GM19099 (cell line): ENCODE data around the gene GNAI3.

ENCODE experiments used
- POLR2A ChIP-seq: IDR thresholded peaks from 3 replicates; pipeline ENCODE4 v1.6.1; 2011; ENCODE audit warnings: low read depth; ENCODE audit not compliant: insufficient read length; ENCODE audit errors: extremely low read depth

The GNAI3 gene

GRCh38 chr1:109532365-109533136 lies 15.9 kb upstream of the GNAI3 start:
- no peak for TF ChIP-seq POLR2A

- no peak for TF ChIP-seq POLR2A
Measured at GRCh38 chr1:109534307-109534858, 14.0 kb upstream of the GNAI3 start.

- no peak for TF ChIP-seq POLR2A
Measured at GRCh38 chr1:109535481-109535880, 12.9 kb upstream of the GNAI3 start.

- no peak for TF ChIP-seq POLR2A
Measured at GRCh38 chr1:109535971-109536491, 12.4 kb upstream of the GNAI3 start.

GRCh38 chr1:109537450-109538178 lies 10.8 kb upstream of the GNAI3 start:
- no peak for TF ChIP-seq POLR2A

- no peak for TF ChIP-seq POLR2A
Measured at GRCh38 chr1:109538827-109539555, 9.4 kb upstream of the GNAI3 start.

- no peak for TF ChIP-seq POLR2A
Measured at GRCh38 chr1:109539676-109540075, 8.7 kb upstream of the GNAI3 start, which contains the start of gene GPR61. Gene GPR61, plus strand, starts transcription at chr1:109539872. Its CDS starts 3,151 bp downstream, at chr1:109543023.

GRCh38 chr1:109541102-109541501 lies 7.3 kb upstream of the GNAI3 start:
- TF ChIP-seq POLR2A: no peak

- TF ChIP-seq POLR2A: no peak
Measured at GRCh38 chr1:109542657-109543056, 5.8 kb upstream of the GNAI3 start.

GRCh38 chr1:109543283-109543987 lies 5.0 kb upstream of the GNAI3 start:
- no peak for TF ChIP-seq POLR2A

- TF ChIP-seq POLR2A: no peak
Measured at GRCh38 chr1:109543988-109544735, 4.3 kb upstream of the GNAI3 start.

GRCh38 chr1:109546311-109547109 lies 1.9 kb upstream of the GNAI3 start:
- TF ChIP-seq POLR2A: no peak
